SK-N-MC (cell line): ENCODE results near the gene GOLGA6L10.

Experiments used
- DNase-seq: peaks from one replicate; pipeline ENCODE4 v3.0.0-alpha.2; 2011; ENCODE audit warnings: low read depth, low spot score
- H3K27ac ChIP-seq: fragments of 200-600 bp; sonication (generic); 2 replicates; pipeline ENCODE4 v1.5.1; 2016; ENCODE audit warnings: mixed run types
- H3K36me3 ChIP-seq: fragments of 200-600 bp; sonication (generic); 2 replicates; pipeline ENCODE4 v1.6.1; 2017; ENCODE audit warnings: antibody characterized with exemption, low read length, mixed read lengths; ENCODE audit not compliant: insufficient read depth
- H3K4me3 ChIP-seq: fragments of 200-600 bp; sonication (generic); 2 replicates; pipeline ENCODE4 v1.5.1; 2016
- H3K9ac ChIP-seq: fragments of 200-600 bp; sonication (generic); 2 replicates; pipeline ENCODE4 v1.8.0; 2017; ENCODE audit warnings: mixed run types, mixed read lengths; ENCODE audit not compliant: insufficient read length
- H3K9me3 ChIP-seq: fragments of 200-600 bp; sonication (generic); 2 replicates; pipeline ENCODE4 v1.6.1; 2017; ENCODE audit warnings: low read depth, mild to moderate bottlenecking, antibody characterized with exemption, low read length, moderate library complexity, mixed read lengths
- EZH2 ChIP-seq: fragments of 200-600 bp; sonication (generic); IDR thresholded peaks from one replicate; pipeline ENCODE4 v1.6.1; 2017; ENCODE audit warnings: antibody characterized with exemption
- FOXP2 ChIP-seq: optimal IDR thresholded peaks from 2 replicates; pipeline ENCODE3; 2011; ENCODE audit warnings: mild to moderate bottlenecking, moderate library complexity; ENCODE audit not compliant: insufficient read depth; ENCODE audit errors: extremely low read length, control extremely low read depth
- POLR2AphosphoS5 ChIP-seq: IDR thresholded peaks from 2 replicates; pipeline ENCODE4 v1.6.1; 2012; ENCODE audit warnings: mild to moderate bottlenecking, low read depth, low read length, borderline replicate concordance

Gene GOLGA6L10

DNA sequence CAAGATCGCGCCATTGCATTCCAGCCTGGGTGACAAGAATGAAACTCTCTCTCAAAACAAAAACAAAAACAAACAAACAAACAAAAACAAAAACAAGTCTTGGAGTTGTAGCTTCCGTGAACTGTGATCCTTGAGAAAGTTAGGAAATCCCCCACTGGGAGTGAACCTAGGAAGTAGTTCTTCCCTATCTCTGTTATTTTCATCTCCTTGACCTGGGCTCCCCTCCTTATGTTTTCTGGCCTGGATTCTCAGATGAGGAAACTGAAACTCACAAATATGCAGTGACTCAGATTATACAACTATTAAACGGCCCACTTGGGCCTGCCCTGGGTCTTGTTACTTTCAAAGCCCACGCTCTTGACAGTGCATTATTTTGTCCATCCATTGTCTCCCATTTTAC is 57.0 kb downstream of the GOLGA6L10 start:
- Histone ChIP-seq H3K36me3 (no peaks in the 10 kb centered on the region), H3K9me3 (no peaks in the 10 kb centered on the region), H3K4me3 (no peak overlapping the region), H3K27ac (no peak overlapping the region), H3K9ac (no peak overlapping the region)
- no peak for TF ChIP-seq EZH2
- TF ChIP-seq FOXP2, result no peak
- no peak for TF ChIP-seq POLR2AphosphoS5
- no peak for DNase-seq
